ENCODE data around the gene ZCWPW1. TPM values are rescaled to one million over a fixed set of nuclear protein-coding genes. Genes with fewer than 3 reads are reported as not detected.
"Not testable (repeated sequence)": the region's sequence is repeated elsewhere in the genome, so short reads cannot be mapped to it uniquely, and the experiment has no call there.

ZCWPW1 gene
- total RNA-seq, 1 donor from 2014 or later = 1.3 TPM

DNA sequence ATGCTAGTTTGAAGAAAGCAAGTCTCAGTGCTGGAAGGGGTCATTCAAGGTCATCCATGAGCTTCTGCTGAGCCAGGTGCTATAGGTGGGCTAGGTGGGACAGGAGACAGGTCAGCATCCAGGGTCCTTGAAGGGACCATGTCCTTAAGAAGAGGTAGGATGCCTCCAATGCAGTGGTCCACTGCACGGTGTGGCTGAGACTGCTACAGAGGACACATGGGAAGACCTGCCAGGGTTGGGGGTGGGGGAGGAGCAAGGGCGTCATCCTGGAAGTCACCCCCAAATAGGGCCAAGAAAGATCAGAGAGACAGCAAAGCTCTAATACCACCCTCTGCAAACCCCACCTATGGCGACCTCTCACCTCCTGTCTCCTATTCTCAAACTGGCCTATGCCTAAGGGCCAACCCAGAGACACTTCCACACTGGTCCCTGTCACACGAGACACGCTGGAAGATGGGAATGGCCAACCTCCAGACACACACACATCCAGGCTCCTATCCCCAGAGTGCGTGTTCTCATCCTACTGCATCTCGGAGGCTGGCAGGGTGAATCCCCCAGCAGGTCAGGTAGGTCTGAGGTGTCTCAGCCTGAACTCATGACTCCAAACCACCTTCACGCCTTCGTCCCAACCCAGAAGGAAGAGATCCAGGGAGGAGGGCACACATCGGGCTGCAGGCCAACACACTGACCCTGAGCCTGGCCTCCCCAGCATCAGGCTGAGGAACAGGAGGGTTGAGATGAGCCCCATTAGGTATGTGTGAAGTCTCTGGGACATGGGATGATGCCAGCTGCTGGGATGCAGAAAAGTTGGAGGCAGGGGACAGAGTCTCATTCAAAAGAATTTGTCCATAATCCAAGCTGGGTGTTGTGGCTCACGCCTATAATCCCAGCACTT lies 13.4 kb upstream of the ZCWPW1 start:
- Histone ChIP-seq H3K27me3 (ENCODE audit: control insufficient read depth, insufficient read depth, low read length) (no peaks in the 10 kb centered on the region), H3K36me3 (ENCODE audit: control insufficient read depth, insufficient read depth, low read length) (no peaks in the 10 kb centered on the region), H3K4me3 (ENCODE audit: low read depth, low read length) (no peak overlapping the region)
- no peak for DNase-seq (ENCODE audit: low read depth)
- TF ChIP-seq, protein P1, sequence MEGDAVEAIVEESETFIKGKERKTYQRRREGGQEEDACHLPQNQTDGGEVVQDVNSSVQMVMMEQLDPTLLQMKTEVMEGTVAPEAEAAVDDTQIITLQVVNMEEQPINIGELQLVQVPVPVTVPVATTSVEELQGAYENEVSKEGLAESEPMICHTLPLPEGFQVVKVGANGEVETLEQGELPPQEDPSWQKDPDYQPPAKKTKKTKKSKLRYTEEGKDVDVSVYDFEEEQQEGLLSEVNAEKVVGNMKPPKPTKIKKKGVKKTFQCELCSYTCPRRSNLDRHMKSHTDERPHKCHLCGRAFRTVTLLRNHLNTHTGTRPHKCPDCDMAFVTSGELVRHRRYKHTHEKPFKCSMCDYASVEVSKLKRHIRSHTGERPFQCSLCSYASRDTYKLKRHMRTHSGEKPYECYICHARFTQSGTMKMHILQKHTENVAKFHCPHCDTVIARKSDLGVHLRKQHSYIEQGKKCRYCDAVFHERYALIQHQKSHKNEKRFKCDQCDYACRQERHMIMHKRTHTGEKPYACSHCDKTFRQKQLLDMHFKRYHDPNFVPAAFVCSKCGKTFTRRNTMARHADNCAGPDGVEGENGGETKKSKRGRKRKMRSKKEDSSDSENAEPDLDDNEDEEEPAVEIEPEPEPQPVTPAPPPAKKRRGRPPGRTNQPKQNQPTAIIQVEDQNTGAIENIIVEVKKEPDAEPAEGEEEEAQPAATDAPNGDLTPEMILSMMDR (IDR thresholded peaks at IDR 0.05; ENCODE audit: insufficient read depth, low read length, severe bottlenecking) = no peak
- FAIRE-seq = no peak

DNA sequence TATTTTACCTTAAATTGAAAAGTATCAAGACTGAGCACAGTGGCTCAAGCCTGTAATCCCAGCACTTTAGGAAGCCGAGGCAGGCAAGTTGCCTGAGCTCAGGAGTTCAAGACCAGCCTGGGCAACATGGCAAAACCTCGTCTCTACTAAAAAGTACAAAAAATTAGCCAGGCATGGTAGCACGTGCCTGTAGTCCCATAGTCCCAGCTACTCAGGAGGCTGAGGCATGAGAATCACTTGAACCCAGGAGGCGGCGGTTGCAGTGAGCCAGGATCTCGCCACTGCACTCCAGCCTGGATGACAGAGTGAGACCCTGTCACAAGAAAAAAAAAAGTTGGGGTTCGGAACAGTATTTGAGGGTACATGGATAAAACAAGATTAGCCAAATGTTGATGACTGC lies 10.7 kb upstream of the ZCWPW1 start:
- H3K36me3 ChIP-seq (ENCODE audit: control insufficient read depth, insufficient read depth, low read length); FAIRE-seq; H3K4me3 ChIP-seq (ENCODE audit: low read depth, low read length); H3K27me3 ChIP-seq (ENCODE audit: control insufficient read depth, insufficient read depth, low read length); DNase-seq (ENCODE audit: low read depth): not testable (repeated sequence)

- H3K27me3 ChIP-seq (ENCODE audit: control insufficient read depth, insufficient read depth, low read length); FAIRE-seq; H3K36me3 ChIP-seq (ENCODE audit: control insufficient read depth, insufficient read depth, low read length); H3K4me3 ChIP-seq (ENCODE audit: low read depth, low read length); DNase-seq (ENCODE audit: low read depth): not testable (repeated sequence)
Measured at GRCh38 chr7:100438731-100439130, 10.2 kb upstream of the ZCWPW1 start.

- Histone ChIP-seq H3K36me3 (ENCODE audit: control insufficient read depth, insufficient read depth, low read length) (peaks cover 3% of the 10 kb centered on the region), H3K4me3 (ENCODE audit: low read depth, low read length) (no peak overlapping the region), H3K27me3 (ENCODE audit: control insufficient read depth, insufficient read depth, low read length) (no peaks in the 10 kb centered on the region)
- no peak for FAIRE-seq
- TF ChIP-seq, protein P1 (IDR thresholded peaks at IDR 0.05; ENCODE audit: insufficient read depth, low read length, severe bottlenecking) = no peak
- no peak for DNase-seq (ENCODE audit: low read depth)
Measured at GRCh38 chr7:100438172-100438571, 9.7 kb upstream of the ZCWPW1 start.

DNA sequence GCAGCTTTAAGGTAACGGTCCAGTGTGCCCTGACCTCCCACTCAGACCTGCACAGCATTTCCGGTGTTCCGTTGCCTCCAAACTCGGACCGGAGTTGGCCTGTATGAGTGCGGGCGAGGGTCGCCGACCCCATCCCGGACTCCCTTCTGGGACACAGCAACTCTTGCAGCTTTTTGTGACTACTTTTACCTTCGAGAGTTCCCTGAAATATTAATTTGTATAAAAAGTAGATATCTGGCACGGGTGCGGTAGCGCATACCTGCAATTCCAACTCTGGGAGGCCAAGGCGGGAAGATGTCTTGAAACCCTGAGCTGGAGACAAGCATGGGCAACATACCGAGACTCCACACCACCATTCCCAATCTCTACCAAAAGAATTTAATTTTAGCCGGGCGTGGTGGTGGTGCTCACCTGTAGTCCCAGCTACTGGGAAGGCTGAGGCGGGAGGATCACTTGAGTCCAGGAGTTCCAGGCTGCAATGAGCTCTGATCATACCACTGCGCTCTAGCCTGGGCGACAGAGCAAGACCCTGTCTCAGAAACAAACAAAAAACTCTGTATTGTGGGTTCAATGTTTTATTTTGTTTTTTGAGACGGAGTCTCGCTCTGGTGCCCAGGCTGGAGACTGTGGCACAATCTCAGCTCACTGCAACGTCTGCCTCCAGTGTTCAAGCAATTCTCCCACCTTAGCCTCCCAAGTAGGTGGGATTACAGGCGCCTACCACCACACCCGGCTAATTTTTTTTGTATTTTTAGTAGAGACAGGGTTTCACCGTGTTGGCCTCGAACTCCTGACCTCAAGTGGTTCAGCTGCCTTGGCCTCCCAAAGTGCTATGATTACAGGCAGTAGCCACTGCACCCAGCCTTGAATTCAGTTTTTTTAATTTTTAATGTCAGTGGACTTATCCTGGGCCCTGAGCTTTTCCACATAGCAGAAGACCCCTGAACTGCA lies 8.9 kb upstream of the ZCWPW1 start:
- no peak for DNase-seq (ENCODE audit: low read depth)
- H3K27me3 ChIP-seq (ENCODE audit: control insufficient read depth, insufficient read depth, low read length) = no peaks in the 10 kb centered on the region
- peaks cover 7% of the 10 kb centered on the region for H3K36me3 ChIP-seq (ENCODE audit: control insufficient read depth, insufficient read depth, low read length)
- TF ChIP-seq, protein P1 (IDR thresholded peaks at IDR 0.05; ENCODE audit: insufficient read depth, low read length, severe bottlenecking) = no peak
- FAIRE-seq = no peak
- H3K4me3 ChIP-seq (ENCODE audit: low read depth, low read length) = peak overlapping the region; percentile 69

DNA sequence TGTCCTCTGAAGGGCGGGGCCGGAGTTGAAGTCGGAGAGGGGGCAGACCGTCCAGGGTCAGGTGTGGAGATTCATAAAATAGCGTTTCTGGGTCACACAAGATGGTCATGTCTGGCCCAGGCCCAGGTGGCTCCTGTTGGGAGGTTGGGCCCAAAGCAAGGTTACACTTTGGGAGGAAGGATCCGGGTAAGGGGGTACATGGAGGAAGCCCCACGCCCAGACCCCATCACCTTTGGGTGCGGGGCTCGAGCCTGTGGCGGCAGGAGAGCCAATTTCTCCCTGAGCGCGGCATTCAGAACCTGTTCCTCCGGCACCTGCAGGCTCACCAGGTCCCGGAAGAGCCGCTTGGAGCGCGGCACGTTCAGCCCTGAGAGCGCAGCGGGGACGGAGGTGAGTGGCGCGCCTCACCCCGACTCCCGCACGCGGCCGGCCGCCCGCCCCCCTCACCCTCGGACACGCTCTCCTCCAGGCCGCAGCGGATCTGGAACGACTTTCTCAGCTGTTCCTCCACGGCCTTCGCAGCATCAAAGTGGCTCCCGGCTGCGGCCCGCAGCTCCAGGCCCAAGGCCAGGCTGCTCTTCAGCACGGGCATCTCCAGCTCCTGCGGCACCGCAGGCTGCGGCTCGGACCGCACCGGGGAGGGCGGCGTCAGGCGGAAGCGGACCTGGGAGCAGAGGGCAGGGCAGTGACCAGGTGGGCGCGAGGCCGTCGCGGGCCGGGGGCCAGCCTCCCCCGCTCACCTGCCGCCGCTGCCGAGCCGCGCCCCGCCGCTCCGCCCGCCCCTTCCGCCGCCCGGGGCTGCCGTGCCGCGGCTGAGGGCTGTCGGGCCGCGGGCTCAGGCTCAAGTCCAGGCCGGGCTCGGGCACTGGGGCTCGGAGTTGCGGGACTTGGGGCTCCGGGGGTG lies 7.2 kb upstream of the ZCWPW1 start:
- TF ChIP-seq, protein P1 (IDR thresholded peaks at IDR 0.05; ENCODE audit: insufficient read depth, low read length, severe bottlenecking) = no peak
- H3K27me3 ChIP-seq (ENCODE audit: control insufficient read depth, insufficient read depth, low read length) = no peaks in the 10 kb centered on the region
- DNase-seq (ENCODE audit: low read depth) (peak; percentile 24), FAIRE-seq (no peak)
- peak overlapping the region; percentile 69 for H3K4me3 ChIP-seq (ENCODE audit: low read depth, low read length)
- H3K36me3 ChIP-seq (ENCODE audit: control insufficient read depth, insufficient read depth, low read length) = peaks cover 11% of the 10 kb centered on the region
